HepG2 (cell line): ENCODE data around the gene MEIOC. TPM values are rescaled to one million over a fixed set of nuclear protein-coding genes. Genes with fewer than 3 reads are reported as not detected.

ENCODE experiments used
- ATAD3A ChIP-seq: sonication (generic); formaldehyde crosslinking; IDR thresholded peaks from 2 replicates; pipeline ENCODE4 v1.4.0; 2020; ENCODE audit warnings: missing genetic modification reagents
- CBX2 ChIP-seq, 2 experiments: fragments of 200-600 bp in 1 of 2; sonication (generic); formaldehyde crosslinking in 1 of 2; IDR thresholded peaks; 2 replicates each; pipeline versions ENCODE4 v1.7.0 to v1.8.1; 2018 to 2022; ENCODE audit warnings: low read depth in 2 of 2, low read length in 1 of 2, mild to moderate bottlenecking in 1 of 2, missing genetic modification reagents in 1 of 2
- ELF3 ChIP-seq: IDR thresholded peaks from 2 replicates; pipeline ENCODE4 v1.6.1; 2016; ENCODE audit warnings: missing genetic modification reagents, missing compliant biosample characterization
- FOXM1 ChIP-seq: sonication (generic); formaldehyde crosslinking; IDR thresholded peaks from 2 replicates; pipeline ENCODE4 v1.5.0; 2020; ENCODE audit warnings: missing genetic modification reagents
- JARID2 ChIP-seq: sonication (generic); formaldehyde crosslinking; IDR thresholded peaks from 2 replicates; pipeline ENCODE4 v1.8.1; 2023; ENCODE audit warnings: missing genetic modification reagents, inconsistent platforms; ENCODE audit not compliant: insufficient replicate concordance
- KLF12 ChIP-seq: sonication (generic); formaldehyde crosslinking; IDR thresholded peaks from 2 replicates; pipeline ENCODE4 v1.4.0; 2020; ENCODE audit warnings: missing genetic modification reagents, borderline replicate concordance
- MIXL1 ChIP-seq: IDR thresholded peaks from 2 replicates; pipeline ENCODE4 v1.6.1; 2016
- NFKB2 ChIP-seq: sonication (generic); formaldehyde crosslinking; IDR thresholded peaks from 2 replicates; pipeline ENCODE4 v1.4.0; 2020; ENCODE audit warnings: missing genetic modification reagents, borderline replicate concordance
- PHB2 ChIP-seq: fragments of 450-650 bp; IDR thresholded peaks from 2 replicates; pipeline ENCODE4 v1.6.1; 2018; ENCODE audit not compliant: partially characterized antibody
- SAP130 ChIP-seq: IDR thresholded peaks from 2 replicates; pipeline ENCODE4 v1.6.1; 2016; ENCODE audit warnings: low read depth
- SIN3A ChIP-seq: IDR thresholded peaks from 2 replicates; pipeline ENCODE4 v1.6.1; 2011; ENCODE audit warnings: low read depth, mild to moderate bottlenecking, control low read depth, low read length, borderline replicate concordance
- SIX1 ChIP-seq: sonication (generic); formaldehyde crosslinking; IDR thresholded peaks from 2 replicates; pipeline ENCODE4 v1.4.0; 2020; ENCODE audit warnings: missing genetic modification reagents, borderline replicate concordance
- THRA ChIP-seq: sonication (generic); formaldehyde crosslinking; IDR thresholded peaks from 2 replicates; pipeline ENCODE4 v1.4.0; 2020; ENCODE audit warnings: missing genetic modification reagents, borderline replicate concordance
- TRIM22 ChIP-seq: fragments of 450-650 bp; IDR thresholded peaks from 2 replicates; pipeline ENCODE4 v1.6.1; 2017
- ZNF280D ChIP-seq: sonication (generic); formaldehyde crosslinking; IDR thresholded peaks from 2 replicates; pipeline ENCODE4 v1.5.1; 2020; ENCODE audit warnings: mild to moderate bottlenecking, missing genetic modification reagents
- ZNF335 ChIP-seq: sonication (generic); formaldehyde crosslinking; IDR thresholded peaks from 2 replicates; pipeline ENCODE4 v1.4.0; 2020; ENCODE audit warnings: missing genetic modification reagents
- ZNF788 ChIP-seq: sonication (generic); formaldehyde crosslinking; IDR thresholded peaks from 2 replicates; pipeline ENCODE4 v1.5.0; 2020; ENCODE audit warnings: mild to moderate bottlenecking, missing genetic modification reagents, borderline replicate concordance
- polyA plus RNA-seq, 8 experiments: library from polyadenylated mRNA; depleted of rRNA in 3 of 8; stranded (reverse) in 7 of 8; unstranded in 1 of 8; fragments of >200 nt; fragmentation: Illumina TruSeq in 4 of 8; extraction: Trizol in 4 of 8; gene quantifications; 2 replicates each; pipeline versions ENCODE4 v1.2.1 to v1.2.3, GENCODE V29; 2011 to 2016; ENCODE audit warnings: low read depth in 4 of 8, missing spikeins in 1 of 8, mixed read lengths in 1 of 8; ENCODE audit not compliant: insufficient read depth in 1 of 8
- total RNA-seq, 5 experiments: library from RNA; depleted of rRNA; stranded (reverse); fragments of >200 nt; fragmentation: Illumina TruSeq; extraction: Trizol; gene quantifications; 2 replicates each; pipeline ENCODE4 v1.2.3, GENCODE V29; 2016; ENCODE audit warnings: low read depth in 1 of 5
- TF ChIP-seq, protein P1 (sequence below): sonication (generic); formaldehyde crosslinking; IDR thresholded peaks from 2 replicates; pipeline ENCODE4 v1.8.1; 2023; ENCODE audit warnings: mild to moderate bottlenecking, missing genetic modification reagents
- TF ChIP-seq, protein P2 (sequence below): sonication (generic); formaldehyde crosslinking; IDR thresholded peaks from 2 replicates; pipeline ENCODE4 v1.9.0; 2021; ENCODE audit warnings: missing genetic modification reagents, borderline replicate concordance

Gene MEIOC
- total and polyA plus RNA-seq, 2 of the 13 experiments (the other 11 are each of a cell fraction or from before 2014, with no cell fraction given), result 0.04 to 0.15 TPM

- TF ChIP-seq THRA (CRISPR knock-in tag) (0 out of 2 replicates have a peak, but pooled peaks have one; percentile 49), MIXL1 (peak; percentile 69; the same call in 1 of the 2 replicates), ZNF280D (CRISPR knock-in tag) (peak; percentile 18; the same call in 1 of the 2 replicates), TRIM22 (no peak), CBX2 (IDR thresholded peaks at IDR 0.05; ENCODE audit: low read depth, low read length) (no peak), CBX2 (CRISPR knock-in tag; IDR thresholded peaks at IDR 0.05; ENCODE audit: low read depth) (0 out of 2 replicates have a peak, but pooled peaks have one; percentile 27), FOXM1 (CRISPR knock-in tag) (peak; percentile 31; the same call in 1 of the 2 replicates), ATAD3A (CRISPR knock-in tag) (no peak), KLF12 (peak; percentile 63; the same call in 1 of the 2 replicates), ZNF788 (CRISPR knock-in tag) (no peak), NFKB2 (CRISPR knock-in tag) (peak; percentile 89; the same call in 1 of the 2 replicates), SIN3A (peak; percentile 98), SIX1 (CRISPR knock-in tag) (no peak; the same call in 1 of the 2 replicates), ZNF335 (peak; percentile 97), SAP130 (peak; percentile 99), JARID2 (CRISPR knock-in tag) (no peak), PHB2 (no peak), ELF3 (CRISPR knock-in tag) (peak; percentile 80)
- TF ChIP-seq, protein P1, sequence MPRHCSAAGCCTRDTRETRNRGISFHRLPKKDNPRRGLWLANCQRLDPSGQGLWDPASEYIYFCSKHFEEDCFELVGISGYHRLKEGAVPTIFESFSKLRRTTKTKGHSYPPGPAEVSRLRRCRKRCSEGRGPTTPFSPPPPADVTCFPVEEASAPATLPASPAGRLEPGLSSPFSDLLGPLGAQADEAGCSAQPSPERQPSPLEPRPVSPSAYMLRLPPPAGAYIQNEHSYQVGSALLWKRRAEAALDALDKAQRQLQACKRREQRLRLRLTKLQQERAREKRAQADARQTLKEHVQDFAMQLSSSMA (CRISPR knock-in tag), result no peak
- TF ChIP-seq, protein P2, sequence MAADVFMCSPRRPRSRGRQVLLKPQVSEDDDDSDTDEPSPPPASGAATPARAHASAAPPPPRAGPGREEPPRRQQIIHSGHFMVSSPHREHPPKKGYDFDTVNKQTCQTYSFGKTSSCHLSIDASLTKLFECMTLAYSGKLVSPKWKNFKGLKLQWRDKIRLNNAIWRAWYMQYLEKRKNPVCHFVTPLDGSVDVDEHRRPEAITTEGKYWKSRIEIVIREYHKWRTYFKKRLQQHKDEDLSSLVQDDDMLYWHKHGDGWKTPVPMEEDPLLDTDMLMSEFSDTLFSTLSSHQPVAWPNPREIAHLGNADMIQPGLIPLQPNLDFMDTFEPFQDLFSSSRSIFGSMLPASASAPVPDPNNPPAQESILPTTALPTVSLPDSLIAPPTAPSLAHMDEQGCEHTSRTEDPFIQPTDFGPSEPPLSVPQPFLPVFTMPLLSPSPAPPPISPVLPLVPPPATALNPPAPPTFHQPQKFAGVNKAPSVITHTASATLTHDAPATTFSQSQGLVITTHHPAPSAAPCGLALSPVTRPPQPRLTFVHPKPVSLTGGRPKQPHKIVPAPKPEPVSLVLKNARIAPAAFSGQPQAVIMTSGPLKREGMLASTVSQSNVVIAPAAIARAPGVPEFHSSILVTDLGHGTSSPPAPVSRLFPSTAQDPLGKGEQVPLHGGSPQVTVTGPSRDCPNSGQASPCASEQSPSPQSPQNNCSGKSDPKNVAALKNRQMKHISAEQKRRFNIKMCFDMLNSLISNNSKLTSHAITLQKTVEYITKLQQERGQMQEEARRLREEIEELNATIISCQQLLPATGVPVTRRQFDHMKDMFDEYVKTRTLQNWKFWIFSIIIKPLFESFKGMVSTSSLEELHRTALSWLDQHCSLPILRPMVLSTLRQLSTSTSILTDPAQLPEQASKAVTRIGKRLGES (CRISPR knock-in tag), result no peak
Measured at GRCh38 chr17:44708401-44709263, 52.4 kb downstream of the MEIOC start, which contains the start of gene DBF4B (continued).
